GM19240 (cell line): ENCODE data around the gene SYT11.
"Not testable (repeated sequence)": the region's sequence is repeated elsewhere in the genome, so short reads cannot be mapped to it uniquely, and the experiment has no call there.

Experiments used
- DNase-seq: peaks from one replicate; pipeline ENCODE4 v3.0.0; 2011; ENCODE audit warnings: low spot score; ENCODE audit not compliant: insufficient read length

The SYT11 gene, protein sequence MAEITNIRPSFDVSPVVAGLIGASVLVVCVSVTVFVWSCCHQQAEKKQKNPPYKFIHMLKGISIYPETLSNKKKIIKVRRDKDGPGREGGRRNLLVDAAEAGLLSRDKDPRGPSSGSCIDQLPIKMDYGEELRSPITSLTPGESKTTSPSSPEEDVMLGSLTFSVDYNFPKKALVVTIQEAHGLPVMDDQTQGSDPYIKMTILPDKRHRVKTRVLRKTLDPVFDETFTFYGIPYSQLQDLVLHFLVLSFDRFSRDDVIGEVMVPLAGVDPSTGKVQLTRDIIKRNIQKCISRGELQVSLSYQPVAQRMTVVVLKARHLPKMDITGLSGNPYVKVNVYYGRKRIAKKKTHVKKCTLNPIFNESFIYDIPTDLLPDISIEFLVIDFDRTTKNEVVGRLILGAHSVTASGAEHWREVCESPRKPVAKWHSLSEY

DNA sequence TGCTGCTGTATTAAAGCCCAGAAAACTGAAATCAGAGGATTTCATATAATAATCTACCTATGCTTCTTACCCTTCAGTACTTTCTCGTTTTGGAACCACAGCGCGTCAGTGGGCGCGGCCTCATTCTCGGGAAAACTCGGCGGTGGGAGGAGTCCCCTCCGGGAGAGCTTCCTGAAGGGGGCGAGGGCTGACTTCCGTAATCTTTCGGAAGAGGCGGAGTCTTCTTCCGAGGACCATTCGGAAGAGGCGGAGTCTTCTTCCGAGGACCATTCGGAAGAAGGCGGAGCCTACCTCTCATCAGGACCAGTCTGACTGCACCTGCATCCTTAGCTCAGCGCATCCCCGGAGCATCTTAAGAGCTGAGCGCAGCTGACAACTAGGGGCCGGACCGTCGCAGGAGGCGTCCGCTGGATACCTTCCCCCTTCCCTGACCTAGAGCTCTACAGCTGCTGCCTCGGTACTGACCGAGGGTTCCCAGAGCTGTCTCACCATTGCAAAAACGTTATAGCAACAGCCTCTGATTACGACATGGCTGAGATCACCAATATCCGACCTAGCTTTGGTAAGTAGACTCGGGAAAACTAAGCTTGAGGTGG lies at the start of gene SYT11:
TSS of gene SYT11 (plus strand) at position 334 of the 596 bp plus-strand sequence. CDS start at position 529, 195 bp downstream.
- peak; percentile 77 for DNase-seq

DNA sequence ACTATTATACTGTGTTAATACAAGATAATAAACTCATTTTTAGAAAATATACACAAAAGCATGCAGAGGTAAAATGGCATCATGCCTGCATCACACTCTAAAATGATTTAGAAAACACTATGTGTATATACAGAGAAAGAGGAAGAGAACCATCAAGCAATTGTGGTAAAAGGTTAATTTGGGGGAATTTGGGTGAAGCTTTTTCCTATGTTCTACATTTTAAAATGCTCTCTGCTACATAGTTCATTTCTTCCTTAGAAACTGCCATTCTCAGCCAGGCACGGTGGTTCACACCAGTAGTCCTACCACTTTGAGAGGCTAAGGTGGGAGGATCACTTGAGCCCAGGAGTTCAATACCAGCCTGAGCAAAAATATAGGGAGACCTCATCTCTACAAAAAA lies 46.5 kb upstream of the SYT11 start:
- no peak for DNase-seq

DNA sequence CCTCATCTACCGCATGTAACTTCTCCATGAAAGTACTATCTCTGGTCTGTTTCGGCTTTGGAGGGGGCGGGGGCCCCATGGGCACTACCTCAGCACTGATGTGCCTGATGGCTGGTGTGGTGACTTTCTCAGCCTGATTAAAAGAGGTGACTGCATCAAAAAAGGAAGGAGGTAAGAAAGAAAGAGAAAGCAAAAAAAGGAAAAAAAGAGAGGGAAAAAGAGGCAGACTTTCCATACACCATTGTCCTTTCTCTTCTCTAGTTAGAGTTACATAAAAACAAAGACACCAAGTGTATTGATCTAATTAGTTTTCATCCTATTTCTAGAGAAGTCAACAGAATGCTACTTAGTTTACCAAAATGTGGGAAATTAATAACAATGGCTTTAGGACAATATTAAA lies 45.7 kb upstream of the SYT11 start:
- DNase-seq, result no peak

DNA sequence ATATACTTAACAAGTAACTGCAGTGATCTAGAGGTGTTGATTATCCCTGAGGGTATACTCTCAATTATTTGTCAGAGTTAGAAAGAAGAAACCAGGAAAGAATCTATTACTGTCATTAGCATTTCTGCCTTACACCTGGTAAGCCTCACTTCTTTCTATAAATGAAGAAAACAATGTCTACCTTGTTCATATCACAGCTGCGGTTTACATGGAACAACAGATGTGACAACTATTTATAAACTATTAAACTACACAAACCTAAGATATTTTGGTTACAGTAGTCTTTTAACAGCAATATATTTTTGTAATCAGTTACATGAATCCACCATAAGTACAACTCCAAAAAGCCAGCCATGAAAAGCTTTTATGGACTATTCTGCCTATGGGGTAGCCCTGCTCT lies 43.0 kb upstream of the SYT11 start:
- DNase-seq, result no peak

DNA sequence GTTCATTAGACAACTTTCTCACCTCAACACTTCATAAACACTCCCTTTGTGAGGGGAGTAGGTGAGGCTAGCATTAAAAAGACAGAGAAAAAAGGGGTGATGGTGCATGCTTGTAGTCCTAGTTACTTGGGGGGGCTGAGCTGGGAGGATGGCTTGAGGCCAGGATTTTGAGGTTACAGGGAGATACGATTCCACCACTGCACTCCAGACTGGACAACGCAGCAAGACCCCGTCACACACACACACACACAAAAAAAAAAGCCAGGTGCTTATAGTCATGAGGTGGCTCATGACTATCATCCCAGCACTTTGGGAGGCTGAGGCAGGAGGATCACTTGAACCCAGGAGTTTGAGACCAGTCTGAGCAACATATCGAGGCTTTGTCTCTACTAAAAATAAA lies 31.9 kb upstream of the SYT11 start:
- no peak for DNase-seq

DNA sequence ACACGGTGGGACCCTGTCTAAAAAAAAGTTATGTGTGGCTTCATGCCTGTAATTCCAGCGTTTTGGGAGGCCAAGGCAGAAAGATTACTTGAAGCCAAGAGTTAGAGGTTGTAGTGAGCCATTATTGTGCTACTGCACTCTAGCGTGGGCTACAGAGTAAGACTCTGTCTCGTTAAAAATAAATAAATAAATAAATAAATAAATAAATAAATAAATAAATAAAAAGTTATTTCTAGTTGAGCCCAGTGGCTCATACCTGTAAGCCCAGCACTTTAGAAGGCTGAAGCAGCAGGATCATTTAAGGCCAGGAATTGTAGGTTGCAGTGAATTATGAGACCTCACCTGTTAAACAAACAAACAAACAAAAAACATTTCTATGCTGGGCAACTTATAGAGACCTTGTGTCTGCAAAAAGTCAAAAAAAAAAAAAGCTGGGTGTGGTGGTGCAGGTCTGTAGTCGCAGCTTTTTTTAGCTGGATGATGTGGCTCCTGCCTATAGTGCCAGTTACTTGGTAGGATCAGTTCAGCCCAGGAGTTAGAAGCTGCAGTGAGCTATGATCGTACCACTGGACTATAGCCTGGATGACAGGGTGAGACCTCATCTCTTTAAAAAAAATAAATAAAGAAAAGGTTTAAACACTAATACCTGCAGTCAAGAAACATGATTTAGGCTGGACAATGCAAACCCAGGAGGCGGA lies 27.9 kb upstream of the SYT11 start:
- DNase-seq, result no peak

DNA sequence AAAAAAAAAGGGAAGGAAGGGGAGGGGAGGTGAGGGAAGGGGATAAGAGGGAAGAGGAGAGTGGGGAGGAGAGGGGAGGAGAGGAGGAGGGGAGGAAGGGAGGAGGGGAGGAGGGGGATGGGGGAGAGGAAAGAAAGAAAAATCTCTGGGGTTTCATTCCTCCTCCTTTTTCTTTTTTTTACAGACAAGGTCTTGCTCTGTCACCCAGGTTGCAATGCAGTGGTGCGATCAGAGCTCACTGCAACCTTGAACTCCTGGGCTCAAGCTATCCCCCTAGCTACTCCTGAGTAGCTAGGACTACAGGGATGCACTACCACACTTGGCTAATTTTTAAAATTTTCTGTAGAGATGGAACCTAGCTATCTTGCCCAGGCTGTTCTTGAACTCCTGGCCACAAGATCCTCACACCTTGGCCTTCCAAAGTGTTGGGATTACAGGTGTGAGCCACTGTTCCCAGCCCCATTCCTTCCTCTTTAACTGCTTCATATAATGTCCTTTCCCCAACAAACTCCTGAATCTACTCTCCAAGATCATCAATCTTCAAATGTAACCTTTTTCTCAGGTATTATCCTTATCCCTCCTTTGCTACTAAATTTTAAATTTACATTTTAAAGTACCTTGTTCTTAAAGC lies 25.6 kb upstream of the SYT11 start:
- DNase-seq, result no peak

DNA sequence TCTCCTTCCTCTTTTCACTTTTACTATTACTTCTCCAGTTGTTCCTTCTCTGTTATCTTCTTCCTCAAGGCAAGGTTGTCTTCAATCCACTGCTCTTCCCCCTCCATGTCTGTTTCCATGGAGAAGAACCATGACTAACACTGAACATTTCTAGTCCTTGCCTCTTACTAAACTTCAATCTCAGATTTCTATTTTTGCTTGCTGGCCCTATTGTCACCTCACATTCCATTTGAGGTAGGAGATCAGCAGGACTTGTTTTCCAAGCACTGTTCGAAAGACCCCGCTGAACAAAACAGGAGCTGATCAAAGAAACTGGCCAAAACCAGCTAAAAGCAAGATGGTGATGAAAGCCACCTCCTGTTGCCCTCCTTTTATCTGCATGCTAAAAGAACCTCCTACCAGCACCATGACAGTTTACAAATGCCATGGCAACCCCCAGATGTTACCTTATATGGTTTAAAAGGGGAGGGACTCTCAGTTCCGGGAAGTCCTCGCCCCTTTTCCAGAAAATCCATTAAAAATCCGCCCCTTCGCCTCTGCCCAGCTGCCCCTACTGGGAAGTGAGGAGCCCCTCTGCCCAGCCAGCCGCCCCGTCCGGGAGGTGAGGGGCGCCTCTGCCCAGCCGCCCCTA lies 25.0 kb upstream of the SYT11 start:
- DNase-seq, result no peak

DNA sequence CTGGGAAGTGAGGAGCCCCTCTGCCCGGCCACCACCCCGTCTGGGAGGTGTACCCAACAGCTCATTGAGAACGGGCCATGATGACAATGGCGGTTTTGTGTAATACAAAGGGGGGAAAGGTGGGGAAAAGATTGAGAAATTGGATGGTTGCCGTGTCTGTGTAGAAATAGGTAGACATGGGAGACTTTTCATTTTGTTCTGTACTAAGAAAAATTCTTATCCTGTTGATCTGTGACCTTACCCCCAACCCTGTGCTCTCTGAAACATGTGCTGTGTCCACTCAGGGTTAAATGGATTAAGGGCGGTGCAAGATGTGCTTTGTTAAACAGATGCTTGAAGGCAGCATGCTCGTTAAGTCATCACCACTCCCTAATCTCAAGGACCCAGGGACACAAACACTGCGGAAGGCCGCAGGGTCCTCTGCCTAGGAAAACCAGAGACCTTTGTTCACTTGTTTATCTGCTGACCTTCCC lies 24.4 kb upstream of the SYT11 start:
- not testable (repeated sequence) for DNase-seq

DNA sequence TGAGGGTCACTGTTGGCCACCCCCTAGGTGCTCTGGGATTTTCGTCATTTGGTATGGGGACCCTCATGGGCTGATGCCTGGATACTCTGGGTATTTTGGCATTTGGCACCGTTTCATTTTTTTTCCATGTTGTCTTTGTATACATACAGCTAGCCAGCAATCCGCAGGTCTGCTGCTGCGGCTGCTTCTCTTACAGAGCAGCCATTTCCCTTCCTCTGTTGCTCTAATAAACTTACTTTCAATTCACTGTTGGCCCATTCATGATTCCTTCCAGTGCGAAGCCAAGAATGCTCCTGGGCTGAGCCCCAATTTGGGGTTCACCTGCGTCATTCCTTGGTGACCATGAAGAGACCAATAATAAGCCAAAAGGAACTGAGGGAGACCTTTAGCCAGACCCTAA lies 23.8 kb upstream of the SYT11 start:
- DNase-seq, result no peak

DNA sequence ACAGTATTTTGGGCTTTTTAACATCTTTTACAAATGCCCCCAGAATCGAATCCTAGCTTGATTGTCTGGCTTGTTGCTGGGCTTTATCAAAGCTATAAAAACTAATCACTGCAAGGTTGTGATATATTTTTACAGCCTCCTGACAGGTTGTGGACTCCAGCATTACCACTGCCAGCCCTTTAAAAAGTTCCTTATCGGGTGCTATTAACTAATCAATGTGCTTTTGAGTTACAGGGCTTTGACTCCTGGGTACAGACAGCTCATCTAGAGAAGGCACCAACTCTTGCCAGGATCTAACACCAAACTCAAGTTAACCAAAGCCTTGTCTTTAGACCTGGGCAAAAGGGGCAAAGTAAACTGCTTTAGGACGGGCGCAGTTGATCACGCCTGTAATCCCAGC lies 19.0 kb upstream of the SYT11 start:
- DNase-seq, result no peak

DNA sequence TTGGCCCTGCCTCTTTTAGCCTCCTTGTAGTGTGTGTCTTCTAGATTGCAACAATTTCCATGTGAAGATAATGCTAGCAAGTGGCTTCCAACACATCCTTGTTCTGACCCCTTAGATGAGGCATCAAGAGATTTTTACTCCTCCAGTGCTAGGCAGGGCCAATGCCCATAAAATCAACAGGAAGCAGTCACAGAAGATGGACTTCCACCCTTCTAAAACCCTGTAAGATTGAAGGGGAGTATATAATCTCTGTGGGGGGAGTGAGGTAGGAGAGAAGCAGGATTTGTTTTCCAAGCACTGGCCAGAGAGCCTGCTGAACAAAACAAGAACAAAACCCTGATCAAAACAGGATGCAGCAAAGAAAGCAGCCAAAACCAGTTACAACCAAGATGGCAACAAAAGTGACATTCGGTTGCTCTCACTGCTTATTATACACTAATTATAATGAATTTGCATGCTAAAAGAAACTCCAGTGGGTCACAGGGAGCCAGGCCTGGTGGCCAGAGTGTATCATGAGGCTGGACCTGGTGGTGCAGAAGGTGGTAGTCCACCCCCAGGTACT lies 14.4 kb upstream of the SYT11 start:
- no peak for DNase-seq

DNA sequence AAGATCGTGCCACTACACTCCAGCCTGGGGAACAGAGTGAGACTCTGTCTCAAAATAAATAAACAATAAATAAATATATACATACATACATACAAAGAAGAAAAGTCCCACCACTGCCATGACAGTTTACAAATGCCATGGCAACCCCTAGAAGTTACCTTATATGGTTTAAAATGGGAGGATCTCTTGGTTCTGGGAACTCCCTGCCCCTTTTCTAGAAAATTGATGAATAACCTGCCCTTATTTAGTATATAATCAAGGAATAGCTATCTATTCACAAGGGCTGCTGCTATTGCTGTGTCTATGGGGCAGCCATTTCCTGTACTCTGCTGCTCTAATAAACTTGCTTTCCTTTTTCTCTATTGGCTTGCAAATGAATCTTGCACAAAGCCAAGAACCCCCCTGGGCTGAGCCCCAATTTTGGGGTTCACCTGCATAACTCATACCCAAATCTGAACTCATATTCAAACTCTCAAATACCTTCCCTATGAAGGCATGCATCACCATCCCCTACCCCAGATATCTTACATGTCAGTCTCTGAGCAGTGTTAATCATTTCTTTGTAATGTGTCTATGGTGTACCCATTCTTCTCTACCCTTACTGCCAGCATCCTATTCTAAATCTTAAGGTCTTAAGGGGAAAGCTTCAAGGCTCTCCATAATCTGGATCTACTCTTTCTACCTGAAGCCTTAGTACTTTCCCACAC lies 11.4 kb upstream of the SYT11 start:
- DNase-seq, result no peak

DNA sequence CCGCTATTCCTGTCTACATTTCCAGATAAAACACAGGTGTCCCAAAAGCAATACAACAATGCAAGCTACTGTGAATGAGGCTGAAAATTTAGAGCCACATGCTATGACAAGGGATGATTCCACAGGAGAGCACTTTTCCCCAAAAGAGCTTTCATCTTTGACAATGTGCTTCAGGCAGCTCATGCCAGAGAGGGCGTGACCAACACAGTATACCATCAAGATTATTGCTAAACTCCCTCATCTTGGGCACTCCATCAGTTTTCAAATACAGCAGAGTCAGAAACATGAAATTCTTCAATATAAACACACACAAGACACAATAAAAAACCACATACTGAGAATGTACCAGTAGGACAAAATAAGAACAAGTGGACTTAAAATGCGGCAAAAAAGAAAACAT lies 9.0 kb upstream of the SYT11 start:
- DNase-seq, result no peak

DNA sequence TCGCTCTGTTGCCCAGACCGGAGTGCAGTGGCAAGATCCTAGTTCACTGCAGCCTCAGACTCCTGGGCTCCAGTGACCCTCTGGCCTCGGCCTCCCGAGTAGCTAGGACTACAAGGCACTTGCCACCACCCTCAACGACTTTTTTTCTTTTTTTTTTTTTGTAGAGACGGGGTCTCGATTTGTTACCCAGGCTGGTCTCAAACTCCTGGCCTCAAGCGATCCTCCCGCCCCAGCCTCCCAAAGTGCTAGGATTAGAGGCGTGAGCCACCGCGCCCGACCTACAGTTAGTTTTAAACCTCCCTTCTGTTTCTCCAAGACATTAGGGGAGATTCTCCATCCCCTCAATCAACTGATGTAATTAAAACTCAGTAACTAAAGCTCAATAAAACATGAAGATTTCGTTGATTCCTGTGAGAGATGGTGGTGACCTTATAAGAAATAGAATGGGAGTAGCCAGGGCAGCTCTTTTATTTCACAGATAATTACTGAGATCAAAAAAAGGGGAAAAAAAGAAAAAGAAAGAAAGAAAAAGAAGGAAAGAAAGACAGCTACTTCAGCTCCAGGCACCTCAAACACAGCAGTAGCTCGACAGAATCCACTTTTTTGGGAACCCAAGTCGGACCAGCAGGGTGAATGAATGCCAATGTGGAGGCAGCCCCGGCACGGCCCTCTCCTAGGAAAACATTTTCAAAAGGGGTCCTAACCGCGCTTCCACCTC lies 3.0 kb upstream of the SYT11 start:
- DNase-seq, result no peak

DNA sequence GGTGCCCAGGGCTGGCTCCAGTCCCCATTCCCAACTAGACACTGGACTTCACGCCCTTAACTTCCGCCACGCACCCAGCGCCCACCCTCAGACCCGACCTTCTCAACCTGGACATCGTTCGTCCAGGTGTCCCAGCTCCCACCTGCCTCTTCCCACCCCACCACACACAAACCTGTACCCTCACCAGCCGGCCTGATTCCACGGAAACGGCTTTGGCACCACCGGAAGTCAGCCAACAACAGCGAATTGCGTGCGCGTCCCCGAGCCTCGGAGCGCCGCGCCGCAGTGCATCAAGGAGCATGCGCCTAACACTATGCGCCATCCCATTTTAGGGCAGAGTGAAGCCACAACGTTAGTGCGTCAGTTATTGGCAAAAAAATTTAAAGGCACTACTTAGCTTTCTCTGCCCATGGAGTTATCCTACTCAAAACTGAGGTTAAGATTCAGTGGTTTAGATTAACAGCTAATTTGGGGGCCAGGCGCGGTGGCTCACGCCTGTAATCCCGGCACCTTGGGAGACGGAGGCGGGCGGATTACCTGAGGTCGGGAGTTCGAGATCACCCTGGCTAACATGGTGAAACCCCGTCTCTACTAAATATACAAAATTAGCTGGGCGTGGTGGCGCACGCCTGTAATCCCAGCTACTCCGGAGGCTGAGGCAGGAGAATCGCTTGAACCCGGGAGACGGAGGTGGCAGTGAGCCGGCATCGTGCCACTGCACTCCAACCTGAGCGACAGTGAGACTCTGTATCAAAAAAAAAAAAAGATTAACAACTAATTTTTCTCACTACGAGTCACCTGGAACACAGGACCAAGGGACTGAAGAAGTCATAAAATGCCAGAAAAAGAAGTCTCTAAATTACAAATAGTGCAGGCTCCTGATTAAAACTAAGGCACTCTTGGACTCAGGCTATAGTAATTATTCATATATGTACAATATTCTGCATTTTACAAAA lies 2.1 kb upstream of the SYT11 start, which contains the start of gene GON4L:
TSS of gene GON4L (minus strand) at position 240 of the 956 bp plus-strand sequence. CDS start 3,434 bp downstream, outside the sequence.
- DNase-seq, result peak; percentile 90

DNA sequence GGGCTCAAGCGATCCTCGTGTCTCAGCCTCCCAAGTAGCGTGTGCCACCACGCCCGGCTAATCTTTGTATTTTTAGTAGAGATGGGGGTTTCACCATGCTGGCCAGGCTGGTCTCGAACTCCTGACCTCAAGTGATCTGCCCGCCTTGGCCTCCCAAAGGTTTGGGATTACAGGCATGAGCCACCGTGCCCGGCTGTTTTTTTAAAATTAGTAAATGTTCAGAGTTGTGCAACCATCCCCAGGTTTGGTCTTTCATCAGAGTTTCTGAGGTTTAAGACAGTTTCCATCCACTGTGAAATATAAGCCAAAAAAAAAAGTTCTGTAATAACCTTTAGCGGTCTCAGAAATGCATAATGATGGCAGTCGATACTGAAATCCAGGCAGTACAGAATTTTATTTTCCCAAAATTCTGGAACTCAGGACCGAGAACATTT lies 550 bp upstream of the SYT11 start:
- no peak for DNase-seq
